ENCODE results near the gene GALNTL6.

GALNTL6 gene

DNA sequence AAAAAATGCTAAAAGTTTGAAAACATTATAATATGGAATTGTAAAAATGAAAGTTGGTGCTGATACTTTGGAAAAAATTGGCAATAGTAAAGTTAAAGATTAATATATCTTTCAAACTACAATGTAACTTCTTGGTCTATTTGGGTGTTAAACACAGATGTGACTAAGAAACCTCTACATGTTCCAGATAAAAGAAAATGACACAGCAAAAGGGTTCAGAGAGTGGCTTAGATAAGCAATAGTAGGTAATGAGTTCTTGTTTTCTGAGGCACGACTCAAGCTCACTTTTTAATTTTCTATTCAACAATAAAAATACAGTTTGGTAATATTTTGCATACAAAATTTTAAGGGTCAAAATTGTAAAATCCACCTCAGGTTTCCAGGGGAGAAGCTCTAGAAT, 292.7 kb downstream of the GALNTL6 start:
- Histone ChIP-seq H3K27ac (replicated peaks) (no peak overlapping the region), H3K4me3 (replicated peaks; ENCODE audit: insufficient read depth, low read length) (no peak overlapping the region), H3K27me3 (ENCODE audit: insufficient read depth, poor library complexity, severe bottlenecking) (no peaks in the 10 kb centered on the region)
- TF ChIP-seq GABPA (IDR thresholded peaks at IDR 0.05; ENCODE audit: low read depth) (no peak), POLR2AphosphoS5 (IDR thresholded peaks at IDR 0.05; ENCODE audit: low read depth) (no peak), SPI1 (IDR thresholded peaks at IDR 0.05; ENCODE audit: borderline replicate concordance, low read depth) (no peak)
- TF ChIP-seq, protein P1, sequence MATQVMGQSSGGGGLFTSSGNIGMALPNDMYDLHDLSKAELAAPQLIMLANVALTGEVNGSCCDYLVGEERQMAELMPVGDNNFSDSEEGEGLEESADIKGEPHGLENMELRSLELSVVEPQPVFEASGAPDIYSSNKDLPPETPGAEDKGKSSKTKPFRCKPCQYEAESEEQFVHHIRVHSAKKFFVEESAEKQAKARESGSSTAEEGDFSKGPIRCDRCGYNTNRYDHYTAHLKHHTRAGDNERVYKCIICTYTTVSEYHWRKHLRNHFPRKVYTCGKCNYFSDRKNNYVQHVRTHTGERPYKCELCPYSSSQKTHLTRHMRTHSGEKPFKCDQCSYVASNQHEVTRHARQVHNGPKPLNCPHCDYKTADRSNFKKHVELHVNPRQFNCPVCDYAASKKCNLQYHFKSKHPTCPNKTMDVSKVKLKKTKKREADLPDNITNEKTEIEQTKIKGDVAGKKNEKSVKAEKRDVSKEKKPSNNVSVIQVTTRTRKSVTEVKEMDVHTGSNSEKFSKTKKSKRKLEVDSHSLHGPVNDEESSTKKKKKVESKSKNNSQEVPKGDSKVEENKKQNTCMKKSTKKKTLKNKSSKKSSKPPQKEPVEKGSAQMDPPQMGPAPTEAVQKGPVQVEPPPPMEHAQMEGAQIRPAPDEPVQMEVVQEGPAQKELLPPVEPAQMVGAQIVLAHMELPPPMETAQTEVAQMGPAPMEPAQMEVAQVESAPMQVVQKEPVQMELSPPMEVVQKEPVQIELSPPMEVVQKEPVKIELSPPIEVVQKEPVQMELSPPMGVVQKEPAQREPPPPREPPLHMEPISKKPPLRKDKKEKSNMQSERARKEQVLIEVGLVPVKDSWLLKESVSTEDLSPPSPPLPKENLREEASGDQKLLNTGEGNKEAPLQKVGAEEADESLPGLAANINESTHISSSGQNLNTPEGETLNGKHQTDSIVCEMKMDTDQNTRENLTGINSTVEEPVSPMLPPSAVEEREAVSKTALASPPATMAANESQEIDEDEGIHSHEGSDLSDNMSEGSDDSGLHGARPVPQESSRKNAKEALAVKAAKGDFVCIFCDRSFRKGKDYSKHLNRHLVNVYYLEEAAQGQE (IDR thresholded peaks at IDR 0.05; ENCODE audit: insufficient replicate concordance, low read depth), result no peak
- TF ChIP-seq, protein P2, sequence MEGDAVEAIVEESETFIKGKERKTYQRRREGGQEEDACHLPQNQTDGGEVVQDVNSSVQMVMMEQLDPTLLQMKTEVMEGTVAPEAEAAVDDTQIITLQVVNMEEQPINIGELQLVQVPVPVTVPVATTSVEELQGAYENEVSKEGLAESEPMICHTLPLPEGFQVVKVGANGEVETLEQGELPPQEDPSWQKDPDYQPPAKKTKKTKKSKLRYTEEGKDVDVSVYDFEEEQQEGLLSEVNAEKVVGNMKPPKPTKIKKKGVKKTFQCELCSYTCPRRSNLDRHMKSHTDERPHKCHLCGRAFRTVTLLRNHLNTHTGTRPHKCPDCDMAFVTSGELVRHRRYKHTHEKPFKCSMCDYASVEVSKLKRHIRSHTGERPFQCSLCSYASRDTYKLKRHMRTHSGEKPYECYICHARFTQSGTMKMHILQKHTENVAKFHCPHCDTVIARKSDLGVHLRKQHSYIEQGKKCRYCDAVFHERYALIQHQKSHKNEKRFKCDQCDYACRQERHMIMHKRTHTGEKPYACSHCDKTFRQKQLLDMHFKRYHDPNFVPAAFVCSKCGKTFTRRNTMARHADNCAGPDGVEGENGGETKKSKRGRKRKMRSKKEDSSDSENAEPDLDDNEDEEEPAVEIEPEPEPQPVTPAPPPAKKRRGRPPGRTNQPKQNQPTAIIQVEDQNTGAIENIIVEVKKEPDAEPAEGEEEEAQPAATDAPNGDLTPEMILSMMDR (IDR thresholded peaks at IDR 0.05; ENCODE audit: insufficient read depth, low read length), result no peak
- DNase-seq (ENCODE audit: low read depth in 1 of 2, low spot score in 1 of 2), result no peak

DNA sequence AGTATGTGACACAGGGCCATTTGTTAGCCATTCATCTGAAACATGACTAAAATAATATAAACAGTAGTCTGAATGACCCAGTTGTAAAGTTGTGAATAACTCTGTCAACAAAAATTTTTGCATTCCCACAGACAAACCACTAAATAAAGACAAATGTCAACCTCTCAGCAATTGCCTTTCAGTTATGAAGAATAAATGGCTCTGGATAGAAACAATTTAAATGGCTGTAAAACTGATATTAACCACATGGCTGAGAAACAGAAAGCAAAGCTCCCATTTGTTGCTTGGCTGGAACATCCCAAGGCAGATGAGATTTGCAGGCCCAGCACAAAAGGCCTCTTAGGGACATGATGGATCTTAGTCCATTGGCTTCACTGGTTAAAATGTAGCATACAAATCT, 296.3 kb downstream of the GALNTL6 start:
- TF ChIP-seq SPI1 (IDR thresholded peaks at IDR 0.05; ENCODE audit: borderline replicate concordance, low read depth) (no peak), GABPA (IDR thresholded peaks at IDR 0.05; ENCODE audit: low read depth) (no peak), POLR2AphosphoS5 (IDR thresholded peaks at IDR 0.05; ENCODE audit: low read depth) (no peak)
- TF ChIP-seq, protein P1 (IDR thresholded peaks at IDR 0.05; ENCODE audit: insufficient replicate concordance, low read depth), result no peak
- TF ChIP-seq, protein P2 (IDR thresholded peaks at IDR 0.05; ENCODE audit: insufficient read depth, low read length), result no peak
- DNase-seq (ENCODE audit: low read depth in 1 of 2, low spot score in 1 of 2), result no peak
- Histone ChIP-seq H3K27ac (replicated peaks) (no peak overlapping the region), H3K27me3 (ENCODE audit: insufficient read depth, poor library complexity, severe bottlenecking) (no peaks in the 10 kb centered on the region), H3K4me3 (replicated peaks; ENCODE audit: insufficient read depth, low read length) (no peak overlapping the region)

DNA sequence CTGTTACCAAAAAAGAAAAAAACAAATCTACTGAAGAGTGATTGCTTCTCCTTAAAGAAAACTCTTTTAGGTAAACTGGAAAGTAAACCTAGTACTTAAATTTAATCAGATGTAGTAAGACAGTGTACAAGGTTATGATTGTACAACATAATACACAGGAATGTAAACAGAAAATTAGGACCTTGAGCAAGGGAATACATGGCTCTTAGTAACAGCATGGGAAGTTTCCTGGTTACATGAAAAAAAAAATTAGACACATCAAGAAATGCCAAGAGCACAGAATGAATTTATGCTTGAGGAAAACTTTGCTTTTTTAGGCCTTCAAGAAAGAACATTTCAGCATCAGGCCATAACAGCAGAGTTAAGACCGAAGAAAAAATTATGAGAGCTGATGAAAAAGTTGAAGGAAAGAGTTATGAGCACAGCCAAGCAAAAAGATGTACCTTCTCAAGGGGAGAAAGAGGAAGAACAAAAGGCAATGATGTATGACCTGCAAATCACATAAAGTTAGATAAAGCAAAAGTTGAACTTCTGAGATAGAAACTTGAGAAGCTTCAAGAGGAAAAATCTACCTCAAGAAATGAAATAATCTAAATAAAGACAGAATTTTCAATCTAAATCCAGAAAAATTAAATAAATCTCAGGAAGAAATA, 311.6 kb downstream of the GALNTL6 start:
- H3K4me3 ChIP-seq (replicated peaks; ENCODE audit: insufficient read depth, low read length), result no peak overlapping the region
- no peak overlapping the region for H3K27ac ChIP-seq (replicated peaks)
- no peak for DNase-seq (ENCODE audit: low read depth in 1 of 2, low spot score in 1 of 2)
- TF ChIP-seq, protein P1 (IDR thresholded peaks at IDR 0.05; ENCODE audit: insufficient replicate concordance, low read depth), result no peak
- TF ChIP-seq POLR2AphosphoS5 (IDR thresholded peaks at IDR 0.05; ENCODE audit: low read depth) (no peak), GABPA (IDR thresholded peaks at IDR 0.05; ENCODE audit: low read depth) (no peak), SPI1 (IDR thresholded peaks at IDR 0.05; ENCODE audit: borderline replicate concordance, low read depth) (no peak)
- TF ChIP-seq, protein P2 (IDR thresholded peaks at IDR 0.05; ENCODE audit: insufficient read depth, low read length), result no peak
- H3K27me3 ChIP-seq (ENCODE audit: insufficient read depth, poor library complexity, severe bottlenecking), result no peaks in the 10 kb centered on the region

All from HL-60 (cell line).